Erythroblast (primary cell): ENCODE data around the gene VHLL.

Experiments used
- GATA1 ChIP-seq: IDR thresholded peaks from 2 replicates; pipeline ENCODE4 v1.6.1; 2011; ENCODE audit warnings: low read depth, mild to moderate bottlenecking, control low read depth, low read length, moderate library complexity
- POLR2A ChIP-seq: IDR thresholded peaks from 2 replicates; pipeline ENCODE4 v1.6.1; 2011; ENCODE audit warnings: mild to moderate bottlenecking, low read length

DNA sequence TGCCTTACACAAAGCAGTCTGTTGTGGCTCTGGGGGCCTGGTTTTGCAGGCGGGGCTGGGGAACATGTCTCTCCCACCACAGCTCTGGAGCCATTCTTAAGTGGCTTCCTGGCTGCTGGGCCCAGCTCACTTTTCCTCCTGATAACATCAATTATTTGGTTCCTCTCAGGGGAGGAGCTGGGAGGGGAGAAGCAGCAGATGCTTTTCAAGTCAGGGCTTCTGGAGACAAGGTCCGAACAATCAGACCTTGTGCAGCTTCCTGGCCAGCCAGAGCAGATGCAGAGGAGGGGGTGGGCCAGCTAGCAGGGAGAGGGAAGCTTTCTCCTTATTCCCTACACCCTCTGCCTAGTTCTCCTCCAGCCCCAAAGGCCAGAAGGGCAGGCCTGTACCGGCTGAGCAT lies 47.6 kb downstream of the VHLL start:
- no peak for TF ChIP-seq POLR2A
- TF ChIP-seq GATA1: no peak
